GM19328 (cell line): ENCODE data around the gene ANKRD31.
A peak's percentile ranks its signal among the peaks of the same experiment; 100 is the strongest.
"Not testable (repeated sequence)": the region's sequence is repeated elsewhere in the genome, so short reads cannot be mapped to it uniquely, and the experiment has no call there.

Source experiments
- ATAC-seq: cut with Tn5 transposase; IDR thresholded peaks from one replicate; pipeline ENCODE4 v1.9.1; 2021; ENCODE audit warnings: mild to moderate bottlenecking, moderate library complexity; ENCODE audit not compliant: unreplicated experiment

The ANKRD31 gene, protein sequence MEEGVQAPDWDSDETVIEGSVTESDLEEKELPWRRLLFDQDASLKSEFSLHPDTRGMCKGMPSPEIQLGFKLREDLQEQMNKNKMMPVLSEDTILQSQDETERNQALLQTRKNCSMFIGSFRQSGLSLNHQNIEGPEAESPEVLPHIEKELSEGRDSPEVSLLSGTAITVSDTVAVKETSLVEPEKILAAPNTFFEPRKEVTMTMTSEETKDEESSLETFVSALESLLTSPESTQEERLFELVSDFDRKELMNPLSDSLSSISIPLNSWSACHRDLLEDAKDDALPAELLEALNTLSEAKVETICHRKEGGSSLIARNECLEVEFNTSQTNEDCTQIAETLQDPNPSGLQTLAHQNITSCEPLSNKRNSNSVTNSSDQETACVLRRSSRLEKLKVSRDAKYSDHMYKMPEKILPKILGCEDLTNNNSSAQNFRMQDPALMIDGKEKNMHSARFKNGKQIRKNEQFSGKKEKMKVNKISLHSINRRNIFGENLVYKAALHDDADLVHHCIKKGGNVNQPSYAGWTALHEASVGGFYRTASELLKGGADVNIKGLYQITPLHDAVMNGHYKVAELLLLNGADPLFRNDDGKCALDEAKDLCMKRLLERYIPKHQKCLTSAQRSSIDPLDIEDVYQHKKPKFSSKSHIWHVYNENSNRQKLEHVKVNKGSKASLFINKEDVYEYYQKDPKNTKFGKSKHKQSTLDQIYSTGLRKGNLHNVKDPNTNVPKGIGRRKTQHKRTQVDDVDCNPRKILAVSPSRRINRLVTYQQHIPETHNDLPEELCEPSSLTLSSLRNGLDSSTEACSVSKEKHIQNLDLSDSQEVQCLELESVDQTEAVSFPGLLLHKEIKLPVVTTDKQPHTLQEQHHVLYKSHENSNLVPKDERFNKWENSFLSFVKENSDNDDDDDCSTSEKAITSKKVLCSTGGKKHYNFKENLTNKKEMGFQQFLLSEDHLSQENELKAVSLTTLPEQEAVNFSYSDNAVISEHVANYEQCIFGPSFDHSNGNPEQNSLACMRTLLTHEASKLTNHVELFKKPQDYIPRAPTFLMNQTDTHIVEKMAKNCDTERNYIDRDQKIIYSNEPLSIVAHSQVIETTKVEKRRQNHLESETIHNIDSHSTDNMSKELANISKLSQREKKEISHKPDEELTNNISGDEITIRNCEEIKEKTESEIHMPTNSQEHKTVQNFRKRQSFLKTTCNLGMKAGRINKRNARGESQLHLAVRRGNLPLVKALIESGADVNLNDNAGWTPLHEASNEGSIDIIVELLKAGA (N-terminal part only)

DNA sequence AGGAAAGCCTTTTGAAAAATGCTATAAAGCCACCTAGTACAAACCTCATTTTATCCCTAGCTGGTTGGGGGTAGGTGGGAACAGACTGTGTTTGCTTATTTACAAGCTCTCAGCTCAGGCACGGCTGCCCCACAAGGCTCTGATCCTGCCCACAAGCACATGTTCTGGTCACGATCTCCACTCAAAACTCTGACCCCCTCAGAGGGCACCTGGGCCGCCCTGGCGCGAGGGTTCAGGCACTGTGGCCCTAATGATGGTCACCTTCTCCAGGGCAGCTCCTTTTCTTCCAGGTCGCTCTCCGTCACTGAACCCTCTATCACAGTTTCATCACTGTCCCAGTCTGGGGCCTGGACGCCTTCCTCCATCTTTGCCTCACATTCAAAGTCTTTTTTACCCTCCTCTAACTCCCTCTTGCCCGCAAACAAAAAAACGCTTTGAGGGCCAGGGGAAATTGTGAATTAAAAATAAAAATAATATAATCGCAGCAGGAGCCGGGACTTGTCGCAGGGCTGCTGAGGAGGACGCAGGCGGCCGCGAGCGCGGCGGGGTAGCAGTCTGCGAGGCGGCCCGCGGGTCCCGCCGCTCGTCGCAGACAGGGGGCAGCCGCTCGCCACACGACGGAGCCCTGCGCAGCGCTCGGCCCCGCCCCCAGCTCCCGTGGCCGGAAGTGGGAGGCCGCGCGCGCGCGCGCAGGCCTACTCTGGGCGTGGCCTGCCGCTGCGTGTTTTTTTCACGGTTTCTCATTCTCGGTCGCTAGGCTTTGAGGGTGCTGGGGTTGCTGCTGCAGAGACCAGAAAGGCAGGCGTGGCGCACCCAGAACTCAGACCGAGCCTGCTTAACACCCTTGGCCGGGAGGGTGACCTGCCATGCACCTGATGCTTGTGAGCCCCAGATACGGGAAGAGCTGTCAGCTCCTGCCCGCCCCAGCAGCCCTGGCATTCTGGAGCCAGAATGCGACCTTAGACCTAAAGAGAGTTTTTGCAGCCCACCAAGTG lies at the start of gene ANKRD31:
TSS of gene ANKRD31 (minus strand) at position 557 of the 995 bp plus-strand sequence. CDS start at position 365, 192 bp downstream.
- peak; percentile 99 for ATAC-seq

DNA sequence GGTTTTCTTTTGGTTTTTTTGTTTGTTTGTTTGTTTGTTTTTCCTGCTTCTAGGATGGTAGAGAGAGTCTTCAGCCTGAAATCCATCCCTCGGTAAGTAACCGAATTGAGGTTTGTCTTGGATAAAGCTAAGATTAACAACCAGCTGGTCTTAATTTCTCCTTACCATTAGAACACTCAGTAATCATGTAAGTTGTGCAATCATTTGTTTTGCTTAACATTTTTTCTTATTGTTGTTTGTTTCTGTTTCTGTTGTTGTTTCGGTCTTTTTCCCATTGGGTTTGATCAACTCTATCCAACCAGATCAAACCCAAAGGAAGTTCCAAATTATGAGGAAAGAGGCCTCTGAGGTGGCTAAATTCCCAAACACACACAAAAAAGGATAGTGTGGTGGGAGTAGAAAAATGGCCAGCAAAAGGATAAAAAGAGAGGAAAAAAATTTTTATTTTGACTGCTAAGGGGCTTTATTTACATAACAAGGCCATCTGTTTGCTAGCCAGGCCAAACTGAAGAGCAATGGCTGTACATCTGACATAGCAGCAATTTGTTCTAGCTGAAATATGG lies 49.6 kb upstream of the ANKRD31 start:
- ATAC-seq = no peak

DNA sequence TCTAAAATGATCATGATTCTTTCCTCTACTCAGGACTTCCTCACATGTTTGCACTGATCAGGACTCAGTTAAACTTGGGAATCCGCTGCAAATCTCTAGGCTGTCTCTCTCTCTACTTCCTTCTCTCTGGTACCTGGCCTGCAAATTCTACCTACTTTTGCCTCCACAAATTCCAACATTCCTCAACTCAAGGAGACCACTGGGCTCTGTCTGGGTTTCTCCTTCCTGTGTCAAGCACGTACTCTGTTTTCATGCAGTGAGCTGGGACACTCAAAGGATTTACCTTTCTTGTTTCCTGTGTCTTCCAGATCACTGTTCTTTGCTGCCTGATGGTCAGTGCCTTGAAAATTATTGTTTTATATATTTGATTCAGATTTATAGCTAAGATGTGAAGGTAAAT lies 45.9 kb upstream of the ANKRD31 start:
- no peak for ATAC-seq

DNA sequence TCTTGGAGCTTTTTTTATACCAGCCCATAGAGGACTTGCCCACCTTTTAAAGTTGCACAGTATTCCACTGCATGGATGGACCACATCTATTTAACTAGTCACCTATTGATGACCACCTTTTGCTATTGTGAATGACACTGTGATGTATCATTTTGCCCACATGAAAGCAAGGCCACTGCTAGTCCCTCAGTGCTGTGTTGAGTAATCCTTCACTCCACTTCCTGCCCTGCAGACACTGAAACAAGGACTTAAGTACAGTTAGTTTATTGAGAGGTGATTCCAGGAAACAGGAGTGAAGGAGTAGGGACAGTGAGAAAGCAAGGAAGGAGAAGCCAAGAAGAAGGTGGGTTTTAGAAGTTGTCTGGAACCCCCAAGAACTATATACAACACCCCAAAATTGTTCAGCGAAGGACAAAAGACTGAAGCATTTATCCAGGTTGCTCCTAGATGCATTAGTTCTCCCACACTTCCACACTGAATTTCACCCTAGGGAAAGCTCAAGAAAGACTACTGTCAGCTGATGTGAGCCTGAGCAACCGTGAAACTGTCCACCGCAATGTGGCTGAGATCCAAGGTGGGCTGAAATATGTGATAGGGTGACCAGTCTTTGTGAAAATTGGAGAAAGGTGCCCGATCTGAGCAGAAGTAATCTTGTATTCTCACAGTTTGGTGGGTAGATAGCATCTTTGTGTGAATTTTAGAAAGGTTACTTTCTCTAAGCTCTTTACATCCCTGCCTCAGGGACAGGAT lies 45.2 kb upstream of the ANKRD31 start:
- ATAC-seq = no peak

DNA sequence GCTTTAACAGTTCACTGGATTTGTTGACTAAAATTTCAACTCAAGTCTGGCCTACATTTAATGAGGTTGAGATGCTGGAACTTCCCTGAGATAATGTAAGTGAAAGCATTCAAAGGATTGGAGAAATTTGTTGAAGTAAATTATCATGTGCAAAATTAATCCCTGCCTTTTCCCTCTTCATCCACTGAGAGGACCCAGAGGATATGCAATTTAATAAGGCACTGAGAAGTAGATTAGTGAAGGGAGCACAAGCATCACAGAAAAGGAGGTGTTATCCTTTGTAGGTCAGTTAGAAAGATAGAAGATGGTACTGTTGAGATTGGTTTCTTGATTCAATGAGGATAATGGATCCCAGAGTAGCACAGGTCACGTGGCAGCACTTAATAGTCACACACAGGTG lies 42.6 kb upstream of the ANKRD31 start:
- ATAC-seq = no peak

DNA sequence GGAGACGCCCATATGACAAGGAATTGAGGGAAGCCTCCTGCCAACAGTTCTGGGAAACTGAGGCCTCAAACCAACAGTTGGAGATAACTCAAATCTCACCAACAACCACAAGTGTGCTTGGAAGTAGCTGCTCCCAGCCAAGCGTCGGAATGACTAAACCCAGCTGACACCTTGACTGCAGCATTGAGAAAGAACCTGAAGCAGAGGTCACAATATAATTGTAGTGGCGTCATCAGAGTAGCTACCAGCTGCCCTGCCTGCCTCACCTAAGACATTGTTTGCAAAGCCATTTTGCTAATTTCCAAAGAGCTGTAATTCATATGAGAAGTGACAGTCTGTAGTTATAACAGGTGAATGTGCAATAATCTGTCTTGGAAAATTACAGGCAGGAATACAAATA lies 40.8 kb upstream of the ANKRD31 start:
- ATAC-seq = no peak

DNA sequence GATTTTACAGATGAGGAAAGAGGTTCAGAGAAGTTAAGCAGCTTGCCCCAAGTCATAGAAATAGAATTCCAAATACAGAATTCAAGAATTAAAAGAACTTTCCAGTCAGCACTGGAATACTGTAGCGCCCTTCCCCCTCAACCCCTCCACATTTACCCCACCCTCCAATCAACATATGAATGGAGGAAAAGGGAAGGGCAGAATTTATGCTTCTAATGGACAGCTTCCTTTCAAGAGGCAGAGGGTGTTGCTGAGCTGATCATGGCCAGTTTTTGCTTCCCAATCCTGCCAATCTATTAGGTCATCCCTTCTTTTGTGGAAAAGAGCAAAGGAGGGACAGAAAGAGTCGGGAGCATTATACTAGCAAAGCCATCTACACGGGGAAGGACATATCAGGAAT lies 39.1 kb upstream of the ANKRD31 start:
- ATAC-seq = no peak

DNA sequence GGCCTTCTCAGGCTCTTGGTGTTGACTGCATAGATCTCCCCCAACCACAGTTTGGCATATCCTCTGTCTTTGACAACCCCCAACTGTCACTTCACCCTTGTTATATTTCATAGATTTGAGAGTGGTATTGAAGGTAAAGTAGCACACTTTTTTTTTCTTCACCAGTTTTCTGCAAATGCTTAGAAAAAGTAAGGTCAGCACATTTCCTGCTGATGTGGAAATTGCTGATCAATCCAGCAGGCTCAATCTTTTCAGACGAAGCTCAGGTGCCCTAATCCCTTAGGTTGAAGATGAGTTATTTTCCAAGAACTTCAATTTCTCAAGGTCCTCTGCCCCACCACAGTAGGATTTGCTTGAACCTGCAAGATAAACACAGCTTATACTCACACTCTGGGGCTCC lies 38.5 kb upstream of the ANKRD31 start:
- ATAC-seq = no peak

DNA sequence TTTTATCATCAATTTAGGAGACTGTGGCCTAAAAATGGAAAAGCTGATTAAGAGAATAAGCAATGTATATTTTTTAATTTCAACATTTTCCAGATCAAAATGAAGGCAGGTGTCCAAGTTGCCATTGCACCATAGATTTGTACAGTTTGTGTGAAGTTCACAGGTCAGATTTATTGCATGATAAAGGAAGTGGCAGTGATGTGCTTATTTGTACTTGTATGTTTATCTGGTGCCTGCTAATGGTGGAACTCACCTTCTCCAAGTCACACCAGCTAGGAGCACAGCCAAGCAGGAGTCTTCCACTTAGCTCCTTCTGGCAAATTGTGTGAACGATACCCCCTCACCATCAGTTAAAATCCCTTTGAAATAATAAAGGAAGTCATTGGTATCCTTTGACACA lies 37.8 kb upstream of the ANKRD31 start:
- no peak for ATAC-seq

DNA sequence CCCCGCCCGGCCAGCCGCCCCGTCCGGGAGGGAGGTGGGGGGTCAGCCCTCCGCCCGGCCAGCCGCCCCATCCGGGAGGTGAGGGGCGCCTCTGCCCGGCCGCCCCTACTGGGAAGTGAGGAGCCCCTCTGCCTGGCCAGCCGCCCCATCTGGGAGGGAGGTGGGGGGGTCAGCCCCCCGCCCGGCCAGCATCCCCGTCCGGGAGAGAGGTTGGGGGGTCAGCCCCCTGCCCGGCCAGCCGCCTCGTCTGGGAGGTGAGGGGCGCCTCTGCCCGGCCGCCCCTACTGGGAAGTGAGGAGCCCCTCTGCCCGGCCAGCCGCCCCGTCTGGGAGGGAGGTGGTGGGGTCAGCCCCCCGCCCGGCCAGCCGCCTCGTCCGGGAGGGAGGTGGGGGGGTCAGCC lies 33.9 kb upstream of the ANKRD31 start:
- ATAC-seq = not testable (repeated sequence)

DNA sequence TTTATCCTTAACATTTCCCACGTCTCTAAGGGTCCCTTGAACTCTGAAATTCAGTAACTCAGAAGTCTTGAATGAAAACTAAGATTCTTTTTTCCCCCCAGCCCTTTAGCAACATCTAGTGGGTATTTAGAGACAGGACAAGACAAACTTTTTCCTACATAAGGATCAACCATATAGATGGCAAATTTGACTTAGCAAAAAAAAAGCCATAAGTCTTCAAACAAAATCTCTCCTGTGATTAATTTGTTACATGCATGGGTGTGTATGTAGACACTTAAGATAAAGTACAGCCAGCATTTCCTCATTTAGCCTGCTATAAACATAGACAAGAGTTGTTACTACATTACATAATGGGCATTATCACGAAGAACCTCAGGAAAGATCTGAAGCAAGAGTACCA lies 29.1 kb upstream of the ANKRD31 start:
- no peak for ATAC-seq

DNA sequence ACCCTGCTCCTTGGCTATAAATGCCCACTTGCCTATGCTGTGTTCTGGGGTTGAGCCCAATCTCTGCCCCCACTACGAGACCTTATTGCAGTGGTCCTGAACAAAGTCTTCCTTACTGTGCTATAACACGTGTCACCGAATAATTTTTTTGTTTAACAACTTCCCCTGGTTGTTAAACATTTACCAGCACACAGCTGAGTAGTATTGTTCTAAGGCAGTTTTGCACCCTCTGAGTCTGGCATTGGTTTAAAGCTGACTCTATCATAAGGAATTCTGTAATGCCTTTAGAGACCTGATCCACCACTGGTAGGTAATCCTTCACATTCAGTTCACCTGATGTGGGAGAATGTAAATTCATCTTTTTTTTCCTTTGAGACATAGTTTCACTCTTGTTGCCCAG lies 25.6 kb upstream of the ANKRD31 start:
- no peak for ATAC-seq

DNA sequence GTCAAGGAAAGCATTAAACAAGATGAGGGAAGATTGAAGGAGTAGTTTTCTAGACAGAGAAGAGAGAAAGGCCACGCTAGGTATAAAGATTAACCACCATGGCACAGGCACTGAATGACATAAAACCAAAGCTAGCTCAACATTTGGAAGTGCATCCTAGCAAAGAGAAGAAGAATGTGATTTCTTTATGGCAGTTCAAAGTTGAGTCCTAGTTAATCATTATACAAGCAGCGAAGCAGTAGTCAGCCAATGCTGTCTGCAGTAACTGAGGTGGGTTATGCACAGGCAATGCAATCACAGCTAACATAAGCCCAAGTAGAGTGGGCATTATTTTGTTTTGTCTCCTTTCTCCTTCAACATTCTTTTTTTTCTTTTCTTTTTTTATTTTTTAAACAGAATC lies 24.0 kb upstream of the ANKRD31 start:
- no peak for ATAC-seq

DNA sequence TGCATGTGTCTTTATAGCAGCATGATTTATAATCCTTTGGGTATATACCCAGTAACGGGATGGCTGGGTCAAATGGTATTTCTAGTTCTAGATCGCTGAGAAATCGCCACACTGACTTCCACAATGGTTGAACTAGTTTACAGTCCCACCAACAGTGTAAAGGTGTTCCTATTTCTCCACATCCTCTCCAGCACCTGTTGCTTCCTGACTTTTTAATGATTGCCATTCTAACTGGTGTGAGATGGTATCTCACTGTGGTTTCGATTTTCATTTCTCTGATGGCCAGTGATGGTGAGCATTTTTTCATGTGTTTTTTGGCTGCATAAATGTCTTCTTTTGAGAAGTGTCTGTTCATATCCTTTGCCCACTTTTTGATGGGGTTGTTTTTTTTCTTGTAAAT lies 13.8 kb upstream of the ANKRD31 start:
- ATAC-seq = not testable (repeated sequence)

DNA sequence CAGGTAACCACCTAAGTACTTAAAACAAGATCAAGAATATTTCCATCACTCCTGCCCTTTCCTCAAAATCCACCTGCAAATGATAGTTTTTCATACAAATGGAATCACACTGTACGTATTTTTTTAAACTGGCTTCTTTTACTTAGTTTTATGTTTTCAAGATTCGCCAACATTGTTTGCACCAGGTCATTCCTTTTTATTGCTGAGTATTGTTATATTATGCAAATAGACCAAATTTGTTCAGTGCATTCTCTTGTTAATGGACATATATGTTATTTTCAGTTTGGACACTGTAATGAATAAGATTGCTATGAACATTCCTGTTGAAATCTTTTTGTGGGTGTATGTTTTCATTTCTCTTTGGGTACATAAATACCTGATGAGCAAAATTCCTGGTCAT lies 8.3 kb upstream of the ANKRD31 start:
- ATAC-seq = no peak

DNA sequence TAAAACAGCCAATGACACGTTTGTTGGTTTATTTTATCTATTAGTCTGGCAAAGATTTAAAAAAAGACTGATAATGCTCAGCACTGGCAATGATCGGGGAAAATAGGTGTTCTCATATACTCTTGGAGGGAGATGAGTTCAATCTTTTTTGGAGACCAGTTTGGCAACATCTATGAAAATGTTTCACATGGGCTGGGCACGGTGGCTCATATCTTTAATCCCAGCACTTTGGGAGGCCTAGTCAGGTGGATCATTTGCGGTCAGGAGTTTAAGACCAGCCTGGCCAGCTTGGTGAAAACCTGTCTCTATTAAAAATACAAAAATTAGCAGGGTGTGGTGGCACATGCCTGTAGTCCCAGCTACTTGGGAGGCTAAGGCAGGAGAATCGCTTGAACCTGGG lies 6.8 kb upstream of the ANKRD31 start:
- ATAC-seq = no peak

DNA sequence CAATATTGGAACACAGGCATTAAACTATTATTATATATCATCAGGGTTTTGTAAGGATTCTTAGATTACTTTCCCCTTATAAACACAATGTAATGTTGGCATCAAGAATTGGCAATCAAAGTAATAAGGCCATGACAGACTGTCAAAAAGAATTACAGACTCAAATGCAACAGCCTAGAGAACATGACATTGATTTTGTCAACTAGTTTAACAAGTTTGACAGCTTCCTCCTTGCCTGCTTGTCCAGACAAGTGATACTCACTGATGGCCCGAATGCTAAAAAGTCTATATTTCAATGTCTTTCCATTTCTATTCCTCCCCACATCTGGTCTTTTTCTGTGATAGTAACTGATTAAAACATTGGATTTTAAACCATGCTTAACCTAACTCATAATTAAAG lies 6.4 kb upstream of the ANKRD31 start:
- no peak for ATAC-seq

DNA sequence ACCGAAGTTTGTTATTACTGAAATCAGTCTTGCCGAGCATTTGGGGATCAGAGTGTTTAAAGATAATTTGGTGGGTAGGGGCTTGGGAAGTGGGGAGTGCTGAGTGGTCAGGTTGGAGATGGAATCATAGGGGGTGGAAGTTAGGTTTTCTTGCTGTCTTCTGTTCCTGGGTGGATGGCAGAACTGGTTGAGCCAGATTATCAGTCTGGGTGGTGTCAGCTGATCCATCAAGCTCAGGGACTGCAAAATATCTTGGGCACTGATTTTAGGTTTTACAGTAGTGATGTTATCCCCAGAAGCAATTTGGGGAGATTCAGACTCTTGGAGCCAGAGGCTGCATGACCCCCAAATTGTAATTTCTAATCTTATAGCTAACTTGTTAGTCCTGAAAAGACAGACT lies 5.4 kb upstream of the ANKRD31 start:
- ATAC-seq = no peak

DNA sequence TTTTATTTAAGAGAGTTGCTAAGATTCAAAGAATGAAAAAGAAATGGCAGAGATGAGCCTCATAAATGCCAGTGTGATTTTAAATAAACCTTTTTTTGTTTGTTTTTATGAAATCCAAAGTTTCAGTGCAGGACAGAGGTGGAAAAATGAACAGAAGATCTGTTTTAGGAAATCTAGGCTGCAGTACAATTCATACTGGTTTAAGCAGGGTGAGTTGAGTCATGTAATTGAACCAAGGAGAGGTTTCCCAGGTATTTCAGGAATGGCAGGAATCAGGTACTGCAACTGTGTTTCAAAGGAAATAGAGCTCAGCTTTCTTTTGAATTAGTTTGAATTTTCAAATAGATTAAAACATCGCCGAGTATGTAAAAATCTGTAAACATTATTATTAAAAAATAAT lies 3.0 kb upstream of the ANKRD31 start:
- ATAC-seq = no peak
